HepG2 (cell line): ENCODE data around the gene TUBGCP6.

ENCODE experiments used
- ARNTL ChIP-seq: sonication (generic); formaldehyde crosslinking; IDR thresholded peaks from 2 replicates; pipeline ENCODE4 v1.4.0; 2020; ENCODE audit warnings: mild to moderate bottlenecking, missing genetic modification reagents
- MXI1 ChIP-seq: IDR thresholded peaks from 3 replicates; pipeline ENCODE4 v1.6.1; 2012; ENCODE audit warnings: low read depth, low read length, inconsistent platforms, borderline replicate concordance
- MYC ChIP-seq: sonication (generic); formaldehyde crosslinking; IDR thresholded peaks from 2 replicates; pipeline ENCODE4 v1.9.0; 2021; ENCODE audit warnings: missing genetic modification reagents, borderline replicate concordance
- SMC3 ChIP-seq: IDR thresholded peaks from 2 replicates; pipeline ENCODE4 v1.6.1; 2011; ENCODE audit warnings: low read length, improper control_type of control experiment
- TF ChIP-seq, protein P1 (sequence below): sonication (generic); formaldehyde crosslinking; conservative IDR thresholded peaks from 2 replicates; pipeline ENCODE4 v1.4.0; 2020; ENCODE audit warnings: missing genetic modification reagents

DNA sequence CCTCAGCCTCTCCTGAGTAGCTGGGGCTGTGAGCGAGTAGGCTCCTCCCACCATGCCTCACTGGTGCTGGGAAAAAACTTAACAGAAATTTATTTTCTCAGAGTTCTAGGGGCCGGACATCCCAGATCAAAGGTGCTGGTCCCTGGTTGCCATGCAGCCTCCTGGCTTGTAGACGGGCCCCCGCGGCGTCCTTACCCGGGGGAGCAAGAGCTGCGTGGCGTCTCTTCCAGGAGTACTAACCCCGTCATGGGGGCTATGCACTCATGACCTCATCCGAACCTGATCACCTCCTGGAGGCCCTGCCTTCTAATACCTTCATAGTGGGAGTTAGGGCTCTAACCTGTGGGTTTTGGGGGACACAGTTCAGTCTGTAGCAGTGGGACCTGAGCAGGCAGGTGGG lies 56.5 kb downstream of the TUBGCP6 start:
- no peak for TF ChIP-seq MYC (CRISPR knock-in tag)
- TF ChIP-seq ARNTL (CRISPR knock-in tag), result no peak
- no peak for TF ChIP-seq MXI1
- TF ChIP-seq, protein P1, sequence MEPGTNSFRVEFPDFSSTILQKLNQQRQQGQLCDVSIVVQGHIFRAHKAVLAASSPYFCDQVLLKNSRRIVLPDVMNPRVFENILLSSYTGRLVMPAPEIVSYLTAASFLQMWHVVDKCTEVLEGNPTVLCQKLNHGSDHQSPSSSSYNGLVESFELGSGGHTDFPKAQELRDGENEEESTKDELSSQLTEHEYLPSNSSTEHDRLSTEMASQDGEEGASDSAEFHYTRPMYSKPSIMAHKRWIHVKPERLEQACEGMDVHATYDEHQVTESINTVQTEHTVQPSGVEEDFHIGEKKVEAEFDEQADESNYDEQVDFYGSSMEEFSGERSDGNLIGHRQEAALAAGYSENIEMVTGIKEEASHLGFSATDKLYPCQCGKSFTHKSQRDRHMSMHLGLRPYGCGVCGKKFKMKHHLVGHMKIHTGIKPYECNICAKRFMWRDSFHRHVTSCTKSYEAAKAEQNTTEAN (CRISPR knock-in tag), result no peak
- no peak for TF ChIP-seq SMC3
